Hematopoietic multipotent progenitor cell treated with erythropoietin and hydrocortisone succinate and interleukin-3 and kit ligand, for 17 days (in vitro differentiated cells): Measurements from ENCODE around the gene DELE1.

Experiments
- DNase-seq: peaks from one replicate; pipeline ENCODE4 v3.0.0-alpha.2; 2015; ENCODE audit warnings: low spot score

Gene DELE1

DNA sequence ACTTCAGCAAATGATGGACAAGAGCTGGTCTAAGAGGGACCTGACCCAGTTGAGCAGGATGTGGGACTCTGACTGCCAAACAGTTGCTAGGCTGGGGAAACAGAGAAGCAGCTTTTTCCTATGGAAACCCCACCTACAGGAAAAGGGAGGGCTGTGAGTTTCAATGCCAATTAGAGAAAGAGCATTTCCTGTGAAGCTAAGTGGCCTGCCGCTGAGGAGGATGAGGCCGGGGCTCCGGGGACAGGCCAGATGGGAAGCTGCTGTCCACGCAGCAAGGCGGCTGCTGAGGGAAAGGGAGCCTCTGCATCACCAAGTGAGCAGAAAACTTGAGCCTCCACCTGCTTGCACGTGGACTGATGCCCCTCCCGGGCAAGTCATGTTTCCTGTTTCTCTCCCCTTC lies 34.4 kb downstream of the DELE1 start, which contains the start of gene PCDH12:
Gene PCDH12, minus strand, starts transcription at position 90 of the 400 bp plus-strand sequence. CDS start 351 bp downstream, outside the sequence.
- no peak for DNase-seq

DNA sequence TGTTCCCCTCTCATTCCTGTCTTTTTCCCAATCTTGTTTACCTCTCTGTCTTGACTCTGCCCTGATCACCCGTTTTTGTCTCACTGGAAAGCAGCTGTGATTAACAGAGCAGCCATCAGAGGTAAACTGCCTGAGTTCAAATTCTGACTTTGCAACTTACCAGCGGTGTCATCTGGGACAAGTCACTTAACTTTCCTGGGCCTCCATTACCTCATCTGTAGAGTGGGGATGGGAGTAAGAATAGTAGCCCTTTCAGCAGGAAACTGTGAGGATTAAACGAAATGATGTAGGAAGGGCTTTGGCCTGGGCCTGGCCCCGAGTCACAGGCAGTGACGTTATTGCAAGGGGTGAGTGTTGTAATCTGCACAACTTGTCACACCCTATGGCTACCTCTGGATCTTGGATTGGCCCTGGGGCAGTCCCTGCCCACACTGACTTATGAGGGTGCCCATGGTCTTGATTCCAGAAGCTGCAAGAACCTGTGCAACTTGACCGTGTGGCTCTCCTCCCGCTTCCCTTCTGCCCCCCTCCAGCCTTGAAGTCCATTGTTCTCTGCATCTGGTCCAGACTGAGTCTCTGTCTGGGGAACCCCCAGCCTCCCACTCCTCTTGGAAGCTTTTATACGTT lies 35.0 kb downstream of the DELE1 start:
- DNase-seq: no peak

DNA sequence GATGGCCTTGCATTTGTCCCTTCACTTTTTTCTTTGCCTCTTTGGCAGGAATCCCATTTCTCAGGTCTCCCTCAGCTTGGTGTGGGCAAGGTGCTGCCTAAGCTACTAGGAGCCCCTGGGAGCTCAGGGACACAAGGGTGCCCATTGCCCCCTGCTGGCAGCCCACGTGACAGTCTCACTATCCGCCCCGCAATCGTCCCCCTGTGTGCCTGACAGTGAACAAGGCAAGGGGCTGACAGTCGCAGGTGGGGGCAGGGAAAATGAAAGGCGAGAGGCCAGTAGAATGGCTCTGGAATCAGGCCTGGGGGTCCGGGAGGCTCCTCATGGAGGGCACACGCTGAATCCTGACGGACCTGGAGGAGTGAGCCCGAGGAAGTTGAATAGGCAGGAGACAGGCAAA lies 36.3 kb downstream of the DELE1 start:
- no peak for DNase-seq

- peak; percentile 95 for DNase-seq
Observed at GRCh38 chr5:141960449-141961323, 37.0 kb downstream of the DELE1 start.

DNA sequence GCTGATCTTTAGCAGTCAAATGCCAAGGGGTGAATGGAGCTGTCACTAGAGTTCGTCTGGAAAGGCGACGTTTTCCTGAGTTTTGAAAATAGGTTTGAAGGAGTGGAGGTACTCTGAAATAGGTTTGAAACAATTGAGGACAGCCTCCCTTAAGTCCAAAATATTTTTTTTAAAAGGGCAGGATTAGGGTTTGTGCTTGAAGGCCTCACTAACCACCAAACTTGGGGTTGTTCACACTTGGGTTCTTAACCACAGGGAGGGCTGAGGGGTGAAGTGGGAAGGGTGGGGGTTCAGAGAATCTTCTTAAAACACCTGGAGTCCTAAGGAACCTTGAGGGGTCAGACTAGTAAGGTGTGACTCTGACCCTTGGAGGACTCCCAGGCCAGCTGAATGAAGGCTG lies 37.8 kb downstream of the DELE1 start:
- DNase-seq: no peak

GRCh38 chr5:141963701-141964100 lies 40.0 kb downstream of the DELE1 start:
- no peak for DNase-seq

- no peak for DNase-seq
Observed at GRCh38 chr5:141965071-141965470, 41.4 kb downstream of the DELE1 start.

GRCh38 chr5:141966275-141966962 lies 42.7 kb downstream of the DELE1 start:
- no peak for DNase-seq

- no peak for DNase-seq
Observed at GRCh38 chr5:141966963-141967333, 43.3 kb downstream of the DELE1 start.

DNA sequence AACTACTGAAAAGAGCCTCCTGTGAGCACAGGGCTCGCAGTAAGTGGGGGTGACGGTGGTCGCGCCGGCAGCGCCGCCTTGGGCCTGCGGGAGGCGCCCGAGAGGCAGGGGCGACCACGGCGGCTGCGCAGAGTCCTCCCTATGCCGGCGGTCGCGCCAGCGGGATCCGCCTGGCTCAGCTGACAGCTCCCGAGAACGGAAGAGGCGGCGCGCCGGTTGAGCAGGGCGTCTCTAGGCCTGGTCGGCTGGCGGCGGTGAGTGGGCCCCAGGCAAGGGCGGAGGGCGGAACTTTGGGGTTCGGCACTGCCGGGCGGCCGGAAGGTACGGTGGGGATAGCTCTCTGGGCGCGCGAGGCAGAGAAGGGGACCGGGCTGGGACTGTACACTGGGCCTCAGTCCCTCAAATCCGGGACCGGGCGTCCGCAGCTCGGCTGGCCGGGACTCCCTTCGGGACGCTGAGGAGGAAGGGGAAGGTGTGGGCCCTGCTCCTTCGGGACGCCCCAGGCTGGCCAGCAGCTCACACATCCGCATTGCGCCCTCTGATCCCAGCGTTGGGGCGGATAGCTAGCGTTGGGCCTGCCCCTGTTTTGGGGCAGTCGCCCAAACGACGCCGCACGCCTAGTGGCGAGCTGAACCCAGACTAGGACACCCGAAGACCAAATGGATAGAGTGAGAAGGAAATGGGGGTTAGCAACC lies 45.4 kb downstream of the DELE1 start, which contains the start of gene RNF14:
Gene RNF14, plus strand, starts transcription at position 192 of the 695 bp plus-strand sequence. CDS start 4,484 bp downstream, outside the sequence.
- peak; percentile 93 for DNase-seq

GRCh38 chr5:141969783-141970771 lies 46.4 kb downstream of the DELE1 start:
- peak; percentile 93 for DNase-seq

DNA sequence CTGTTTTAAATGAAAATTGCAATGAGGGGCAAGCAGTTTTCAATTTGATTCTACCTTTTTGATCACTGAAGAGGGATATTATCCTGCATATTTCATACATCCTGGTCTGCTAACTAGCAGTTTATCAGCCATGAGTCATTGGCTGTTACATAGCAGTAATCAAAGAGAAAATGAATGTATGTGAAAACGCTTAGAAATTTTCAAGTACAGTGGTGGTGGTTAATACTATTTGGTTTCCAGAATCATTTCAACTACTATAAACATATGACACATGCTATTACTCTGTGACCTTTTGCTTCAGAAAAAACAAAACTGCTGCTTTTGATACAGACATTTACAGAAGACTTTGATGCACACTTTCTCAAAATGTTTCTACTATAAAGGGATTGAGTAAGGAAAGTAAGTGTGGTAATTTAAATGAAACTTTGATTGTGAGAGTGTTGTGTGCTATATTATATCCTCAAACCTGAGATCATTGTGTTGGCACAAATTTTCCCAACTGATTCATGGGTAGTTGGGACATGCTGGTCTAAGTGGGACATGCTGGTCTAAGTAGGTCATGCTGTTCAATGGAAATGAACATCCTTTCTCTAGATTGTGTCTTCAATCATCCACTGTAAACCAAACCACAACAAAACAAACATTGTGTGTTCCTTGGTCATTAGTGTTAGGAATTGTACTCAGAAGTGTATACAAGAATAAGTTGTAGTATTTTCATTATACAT lies 50.4 kb downstream of the DELE1 start:
- peak; percentile 34 for DNase-seq

DNA sequence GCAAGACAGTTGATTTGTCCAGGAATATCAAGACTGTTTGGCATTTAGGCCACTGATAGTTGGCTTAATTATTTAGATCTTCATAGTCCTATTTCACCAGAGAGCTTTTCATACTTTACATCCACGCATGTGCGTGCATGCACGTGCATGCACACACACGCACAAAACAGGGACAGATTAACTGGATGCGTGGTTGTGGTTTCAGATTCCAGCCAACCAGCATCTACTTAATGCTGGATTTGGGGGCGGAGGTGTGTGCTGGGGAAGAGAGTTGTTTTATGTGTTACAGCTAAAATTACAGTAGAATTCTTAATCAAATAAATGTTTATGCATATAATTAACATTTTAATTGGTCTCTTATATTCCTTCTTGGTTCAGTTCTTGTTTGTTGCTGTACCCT lies 52.5 kb downstream of the DELE1 start:
- DNase-seq: no peak

DNA sequence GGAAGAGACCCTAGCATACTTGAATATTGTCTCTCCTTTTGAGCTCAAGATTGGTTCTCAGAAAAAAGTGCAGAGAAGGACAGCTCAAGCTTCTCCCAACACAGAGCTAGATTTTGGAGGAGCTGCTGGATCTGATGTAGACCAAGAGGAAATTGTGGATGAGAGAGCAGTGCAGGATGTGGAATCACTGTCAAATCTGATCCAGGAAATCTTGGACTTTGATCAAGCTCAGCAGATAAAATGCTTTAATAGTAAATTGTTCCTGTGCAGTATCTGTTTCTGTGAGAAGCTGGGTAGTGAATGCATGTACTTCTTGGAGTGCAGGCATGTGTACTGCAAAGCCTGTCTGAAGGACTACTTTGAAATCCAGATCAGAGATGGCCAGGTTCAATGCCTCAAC lies 54.7 kb downstream of the DELE1 start:
- DNase-seq: no peak

DNA sequence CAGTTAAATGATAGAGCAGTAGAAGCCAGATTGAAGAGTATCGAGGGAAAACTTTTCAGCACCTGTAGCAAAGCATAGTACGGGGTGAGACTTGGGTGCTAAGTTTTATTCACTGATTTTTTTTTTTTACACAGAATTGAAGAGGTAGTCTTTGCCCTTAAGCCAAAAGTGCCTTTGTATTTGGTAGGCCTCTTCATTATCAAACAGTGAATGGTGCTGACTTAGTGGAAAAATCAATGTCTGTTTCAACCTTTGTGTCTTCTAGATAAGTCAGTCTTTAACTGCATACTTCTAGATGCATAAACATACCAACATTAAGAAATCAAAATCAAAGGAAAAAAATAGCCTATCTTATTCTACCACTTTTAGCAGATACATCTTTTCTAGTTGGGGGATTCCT lies 59.0 kb downstream of the DELE1 start:
- DNase-seq: no peak

DNA sequence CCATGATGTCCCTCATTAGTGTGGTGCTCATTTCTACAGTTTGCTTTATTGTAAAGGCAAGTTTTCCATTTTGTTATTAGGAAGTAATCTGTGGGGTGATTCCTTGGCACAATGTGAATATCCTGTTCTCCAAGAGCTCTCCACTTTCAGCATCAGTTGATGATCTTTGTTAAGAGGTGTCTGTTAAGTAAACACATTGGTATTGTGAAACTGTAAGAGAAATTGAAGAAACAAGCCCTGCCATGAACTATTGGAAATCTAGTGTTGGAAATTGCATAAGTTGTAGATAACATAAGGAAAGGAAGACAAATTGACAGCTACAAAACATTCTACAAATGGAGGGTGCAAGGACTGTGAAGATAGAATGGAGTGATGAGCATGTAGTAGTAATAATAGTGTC lies 62.4 kb downstream of the DELE1 start:
- DNase-seq: no peak

GRCh38 chr5:141989720-141990119 lies 66.0 kb downstream of the DELE1 start:
- no peak for DNase-seq
